ENCODE results near the gene EPHA8.

The EPHA8 gene

GRCh38 chr1:22595108-22595507, 31.8 kb downstream of the EPHA8 start:
- no peak for DNase-seq

- DNase-seq, result no peak
Observed at GRCh38 chr1:22597301-22597965, 34.1 kb downstream of the EPHA8 start.

- no peak for DNase-seq
Observed at GRCh38 chr1:22597996-22598395, 34.7 kb downstream of the EPHA8 start.

GRCh38 chr1:22598736-22599135, 35.4 kb downstream of the EPHA8 start:
- DNase-seq, result no peak

GRCh38 chr1:22600071-22600816, 37.0 kb downstream of the EPHA8 start:
- DNase-seq, result no peak

GRCh38 chr1:22600817-22601605, 37.7 kb downstream of the EPHA8 start:
- no peak for DNase-seq

GRCh38 chr1:22601610-22602009, 38.3 kb downstream of the EPHA8 start:
- DNase-seq, result no peak

GRCh38 chr1:22602060-22602740, 38.9 kb downstream of the EPHA8 start:
- no peak for DNase-seq

- DNase-seq, result no peak
Observed at GRCh38 chr1:22606161-22606560, 42.9 kb downstream of the EPHA8 start.

GRCh38 chr1:22607154-22607553, 43.9 kb downstream of the EPHA8 start:
- DNase-seq, result no peak

- DNase-seq, result no peak
Observed at GRCh38 chr1:22608361-22608760, 45.1 kb downstream of the EPHA8 start.

GRCh38 chr1:22609291-22609690, 46.0 kb downstream of the EPHA8 start:
- no peak for DNase-seq

GRCh38 chr1:22611530-22611947, 48.2 kb downstream of the EPHA8 start:
- DNase-seq, result peak; percentile 52

GRCh38 chr1:22612671-22613571, 49.6 kb downstream of the EPHA8 start:
- no peak for DNase-seq

- no peak for DNase-seq
Observed at GRCh38 chr1:22613572-22613918, 50.3 kb downstream of the EPHA8 start.

GRCh38 chr1:22613951-22614350, 50.7 kb downstream of the EPHA8 start:
- DNase-seq, result no peak

GRCh38 chr1:22615886-22616285, 52.6 kb downstream of the EPHA8 start:
- DNase-seq, result no peak

- no peak for DNase-seq
Observed at GRCh38 chr1:22616571-22616970, 53.3 kb downstream of the EPHA8 start.

- no peak for DNase-seq
Observed at GRCh38 chr1:22618056-22618455, 54.8 kb downstream of the EPHA8 start.

GRCh38 chr1:22619252-22619651, 56.0 kb downstream of the EPHA8 start:
- no peak for DNase-seq

- DNase-seq, result no peak
Observed at GRCh38 chr1:22619798-22620197, 56.5 kb downstream of the EPHA8 start.

GRCh38 chr1:22621761-22622160, 58.5 kb downstream of the EPHA8 start:
- no peak for DNase-seq

All from NCI-H226 (cell line).